ENCODE results near the gene HBG2.

DNA sequence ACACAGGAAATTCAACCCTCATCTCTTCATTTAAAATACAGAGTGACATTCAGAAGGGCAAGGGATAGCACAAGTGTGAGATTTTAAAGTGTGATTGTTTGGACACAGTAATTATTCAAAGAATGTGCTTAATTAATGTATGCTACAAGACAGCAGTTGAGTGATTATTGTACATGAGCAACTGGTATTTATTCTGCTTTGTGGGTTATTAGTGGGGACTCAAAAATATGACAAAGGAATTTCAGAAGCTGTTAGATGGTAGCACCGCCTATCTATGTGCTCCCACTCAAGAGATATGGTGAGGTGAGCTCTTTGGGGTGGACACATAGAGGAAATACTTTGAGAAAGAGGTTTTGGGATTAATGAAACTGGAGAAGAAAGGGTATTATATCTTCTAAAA is 14.5 kb downstream of the HBG2 start:
- no peak for TF ChIP-seq SP2 (CRISPR knock-in tag; IDR thresholded peaks at IDR 0.05)
- TF ChIP-seq CTCF (CRISPR knock-in tag; IDR thresholded peaks at IDR 0.05), result no peak
- TF ChIP-seq EP300 (IDR thresholded peaks at IDR 0.05; ENCODE audit: low read depth in 2 of 2, low read length in 2 of 2), result no peak
- no peak for TF ChIP-seq EP300 (CRISPR knock-in tag; IDR thresholded peaks at IDR 0.05; ENCODE audit: borderline replicate concordance)
- TF ChIP-seq SMARCC2 (IDR thresholded peaks at IDR 0.05), result no peak
- TF ChIP-seq, protein P1, sequence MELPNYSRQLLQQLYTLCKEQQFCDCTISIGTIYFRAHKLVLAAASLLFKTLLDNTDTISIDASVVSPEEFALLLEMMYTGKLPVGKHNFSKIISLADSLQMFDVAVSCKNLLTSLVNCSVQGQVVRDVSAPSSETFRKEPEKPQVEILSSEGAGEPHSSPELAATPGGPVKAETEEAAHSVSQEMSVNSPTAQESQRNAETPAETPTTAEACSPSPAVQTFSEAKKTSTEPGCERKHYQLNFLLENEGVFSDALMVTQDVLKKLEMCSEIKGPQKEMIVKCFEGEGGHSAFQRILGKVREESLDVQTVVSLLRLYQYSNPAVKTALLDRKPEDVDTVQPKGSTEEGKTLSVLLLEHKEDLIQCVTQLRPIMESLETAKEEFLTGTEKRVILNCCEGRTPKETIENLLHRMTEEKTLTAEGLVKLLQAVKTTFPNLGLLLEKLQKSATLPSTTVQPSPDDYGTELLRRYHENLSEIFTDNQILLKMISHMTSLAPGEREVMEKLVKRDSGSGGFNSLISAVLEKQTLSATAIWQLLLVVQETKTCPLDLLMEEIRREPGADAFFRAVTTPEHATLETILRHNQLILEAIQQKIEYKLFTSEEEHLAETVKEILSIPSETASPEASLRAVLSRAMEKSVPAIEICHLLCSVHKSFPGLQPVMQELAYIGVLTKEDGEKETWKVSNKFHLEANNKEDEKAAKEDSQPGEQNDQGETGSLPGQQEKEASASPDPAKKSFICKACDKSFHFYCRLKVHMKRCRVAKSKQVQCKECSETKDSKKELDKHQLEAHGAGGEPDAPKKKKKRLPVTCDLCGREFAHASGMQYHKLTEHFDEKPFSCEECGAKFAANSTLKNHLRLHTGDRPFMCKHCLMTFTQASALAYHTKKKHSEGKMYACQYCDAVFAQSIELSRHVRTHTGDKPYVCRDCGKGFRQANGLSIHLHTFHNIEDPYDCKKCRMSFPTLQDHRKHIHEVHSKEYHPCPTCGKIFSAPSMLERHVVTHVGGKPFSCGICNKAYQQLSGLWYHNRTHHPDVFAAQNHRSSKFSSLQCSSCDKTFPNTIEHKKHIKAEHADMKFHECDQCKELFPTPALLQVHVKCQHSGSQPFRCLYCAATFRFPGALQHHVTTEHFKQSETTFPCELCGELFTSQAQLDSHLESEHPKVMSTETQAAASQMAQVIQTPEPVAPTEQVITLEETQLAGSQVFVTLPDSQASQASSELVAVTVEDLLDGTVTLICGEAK (IDR thresholded peaks at IDR 0.05), result no peak
- TF ChIP-seq, protein P1 (CRISPR knock-in tag; IDR thresholded peaks at IDR 0.05), result no peak
- no peak for TF ChIP-seq ATRX (CRISPR knock-in tag; IDR thresholded peaks at IDR 0.05; ENCODE audit: borderline replicate concordance)
- no peak for TF ChIP-seq KLF9 (CRISPR knock-in tag; IDR thresholded peaks at IDR 0.05; ENCODE audit: low read depth)
- TF ChIP-seq TIGD3 (CRISPR knock-in tag; IDR thresholded peaks at IDR 0.05; ENCODE audit: borderline replicate concordance), result no peak
- no peak for TF ChIP-seq SP5 (CRISPR knock-in tag; IDR thresholded peaks at IDR 0.05; ENCODE audit: borderline replicate concordance, low read depth)
- TF ChIP-seq SRSF9 (IDR thresholded peaks at IDR 0.05; ENCODE audit: borderline replicate concordance, insufficient read depth, low read depth, low read length, poor library complexity, severe bottlenecking), result no peak
